Lower lobe of right lung (tissue), 2 donors: Measurements from ENCODE around the gene MAP10. TPM values are rescaled to one million over a fixed set of nuclear protein-coding genes. Genes with fewer than 3 reads are reported as not detected.

Source experiments
- ATAC-seq, 2 donors: fragments of 200-7000 bp; cut with Tn5 transposase; one replicate each; pipeline ENCODE4 v1.9.1; 2020 to 2022; ENCODE audit warnings: mild to moderate bottlenecking in 2 of 2, moderate library complexity in 2 of 2
- DNase-seq: peaks from one replicate; pipeline ENCODE4 v3.0.0-alpha.2; 2020
- H3K27ac ChIP-seq: fragments of 200-600 bp; one replicate; pipeline ENCODE4 v1.8.0; 2022
- H3K27me3 ChIP-seq: fragments of 200-600 bp; one replicate; pipeline ENCODE4 v1.8.0; 2022; ENCODE audit warnings: low read depth
- H3K36me3 ChIP-seq: fragments of 200-600 bp; one replicate; pipeline ENCODE4 v1.8.0; 2022; ENCODE audit warnings: mild to moderate bottlenecking
- H3K4me1 ChIP-seq: fragments of 200-600 bp; one replicate; pipeline ENCODE4 v1.8.0; 2022
- H3K4me3 ChIP-seq: fragments of 200-600 bp; one replicate; pipeline ENCODE4 v1.8.0; 2022; ENCODE audit warnings: mild to moderate bottlenecking
- H3K9me3 ChIP-seq: fragments of 200-600 bp; one replicate; pipeline ENCODE4 v1.8.0; 2022
- intact Hi-C: fragments of 100-400 bp; cut with DNase I; formaldehyde crosslinking; loops from one replicate; pipeline ENCODE4 v1.11.0; 2022
- total RNA-seq: library from RNA; stranded (reverse); fragmentation: NEBNext Ultra II Directional; extraction: Animal tissue kit (Norgen Biotek cat#: 25700); gene quantifications from one replicate; pipeline ENCODE4 v1.2.1, GENCODE V29; 2021
- TF ChIP-seq, protein P1 (sequence below): fragments of 200-600 bp; IDR thresholded peaks from one replicate; pipeline ENCODE4 v1.8.0; 2022; ENCODE audit warnings: antibody characterized with exemption, mild to moderate bottlenecking
- donor health status: DM: no; HTN: yes; CAD: no; lungs with severe emphysema.

MAP10 gene
- total RNA-seq, 1 donor from 2014 or later = 2.6 TPM

DNA sequence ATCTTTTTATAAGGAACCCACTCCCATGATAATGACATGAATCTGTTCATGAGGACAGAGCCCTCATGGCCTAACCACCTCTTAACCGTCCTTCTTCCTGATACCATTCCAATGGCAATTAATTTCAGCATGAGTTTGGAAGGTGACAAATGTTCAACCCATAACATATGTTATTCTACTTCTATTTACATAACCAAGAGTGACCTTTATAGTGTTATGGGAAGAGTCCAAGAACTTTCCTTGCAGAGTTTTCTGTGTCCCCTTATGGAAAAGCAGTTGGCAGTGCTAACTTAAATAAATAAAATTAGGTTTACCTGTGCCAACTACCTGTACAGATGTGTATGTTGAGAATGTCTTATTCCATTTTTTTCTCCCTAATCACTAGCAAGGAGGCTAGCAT is 11.1 kb downstream of the MAP10 start:
- intact Hi-C loops = no loop called here
- H3K4me1 ChIP-seq = no peaks in the 10 kb centered on the region
- no peak overlapping the region for H3K27ac ChIP-seq
- TF ChIP-seq, protein P1, sequence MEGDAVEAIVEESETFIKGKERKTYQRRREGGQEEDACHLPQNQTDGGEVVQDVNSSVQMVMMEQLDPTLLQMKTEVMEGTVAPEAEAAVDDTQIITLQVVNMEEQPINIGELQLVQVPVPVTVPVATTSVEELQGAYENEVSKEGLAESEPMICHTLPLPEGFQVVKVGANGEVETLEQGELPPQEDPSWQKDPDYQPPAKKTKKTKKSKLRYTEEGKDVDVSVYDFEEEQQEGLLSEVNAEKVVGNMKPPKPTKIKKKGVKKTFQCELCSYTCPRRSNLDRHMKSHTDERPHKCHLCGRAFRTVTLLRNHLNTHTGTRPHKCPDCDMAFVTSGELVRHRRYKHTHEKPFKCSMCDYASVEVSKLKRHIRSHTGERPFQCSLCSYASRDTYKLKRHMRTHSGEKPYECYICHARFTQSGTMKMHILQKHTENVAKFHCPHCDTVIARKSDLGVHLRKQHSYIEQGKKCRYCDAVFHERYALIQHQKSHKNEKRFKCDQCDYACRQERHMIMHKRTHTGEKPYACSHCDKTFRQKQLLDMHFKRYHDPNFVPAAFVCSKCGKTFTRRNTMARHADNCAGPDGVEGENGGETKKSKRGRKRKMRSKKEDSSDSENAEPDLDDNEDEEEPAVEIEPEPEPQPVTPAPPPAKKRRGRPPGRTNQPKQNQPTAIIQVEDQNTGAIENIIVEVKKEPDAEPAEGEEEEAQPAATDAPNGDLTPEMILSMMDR = no peak
- no peaks in the 10 kb centered on the region for H3K36me3 ChIP-seq
- H3K4me3 ChIP-seq = no peak overlapping the region
- H3K27me3 ChIP-seq = no peaks in the 10 kb centered on the region
- ATAC-seq = no peak
- no peak for DNase-seq
- H3K9me3 ChIP-seq = no peaks in the 10 kb centered on the region

DNA sequence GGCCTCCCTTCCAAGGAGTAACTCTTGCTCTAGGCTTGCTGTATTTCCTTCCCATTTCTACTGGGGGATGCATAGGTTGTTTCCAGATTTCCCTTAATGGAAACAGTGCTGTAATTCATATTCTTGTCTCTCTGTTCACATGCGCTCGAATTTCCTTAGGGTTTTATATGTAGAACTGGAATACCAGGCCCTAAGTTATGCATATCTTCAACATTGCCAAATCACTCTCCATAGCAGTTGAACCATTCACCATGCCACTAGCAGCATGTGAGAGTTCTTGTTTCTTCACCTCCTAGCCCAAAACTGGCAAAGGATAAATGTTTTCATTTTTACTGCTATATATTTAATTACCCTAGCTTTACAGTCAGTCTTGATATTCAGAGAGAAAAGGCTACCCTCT is 12.8 kb downstream of the MAP10 start:
- no peak overlapping the region for H3K4me3 ChIP-seq
- intact Hi-C loops = no loop called here
- no peaks in the 10 kb centered on the region for H3K4me1 ChIP-seq
- H3K27ac ChIP-seq = no peak overlapping the region
- DNase-seq (no peak), ATAC-seq (no peak)
- H3K27me3 ChIP-seq = no peaks in the 10 kb centered on the region
- H3K36me3 ChIP-seq = no peaks in the 10 kb centered on the region
- TF ChIP-seq, protein P1 = no peak
- H3K9me3 ChIP-seq = no peaks in the 10 kb centered on the region

DNA sequence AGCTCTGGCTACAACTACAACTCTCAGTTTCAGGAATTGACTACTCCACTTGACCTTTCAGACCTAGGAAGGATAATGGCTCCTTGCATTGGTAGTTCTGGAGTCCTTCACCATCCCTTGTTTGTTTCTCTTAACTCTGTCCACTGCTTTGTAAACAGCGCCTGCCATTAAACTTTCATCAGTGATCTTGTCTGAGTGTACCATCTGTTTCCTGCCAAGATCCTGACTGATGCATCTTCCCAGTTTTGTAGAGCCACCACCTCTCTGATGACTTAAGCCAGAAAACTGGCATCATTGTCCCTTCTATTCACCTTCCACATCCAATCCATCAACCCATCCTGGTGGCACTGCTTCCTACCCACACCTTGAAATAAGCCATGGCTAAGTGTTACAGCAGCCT is 15.2 kb downstream of the MAP10 start:
- intact Hi-C loops = no loop called here
- ATAC-seq (no peak), DNase-seq (no peak)
- Histone ChIP-seq H3K27ac (no peak overlapping the region), H3K4me3 (no peak overlapping the region), H3K4me1 (no peaks in the 10 kb centered on the region), H3K36me3 (no peaks in the 10 kb centered on the region), H3K9me3 (no peaks in the 10 kb centered on the region), H3K27me3 (no peaks in the 10 kb centered on the region)
- TF ChIP-seq, protein P1 = no peak

DNA sequence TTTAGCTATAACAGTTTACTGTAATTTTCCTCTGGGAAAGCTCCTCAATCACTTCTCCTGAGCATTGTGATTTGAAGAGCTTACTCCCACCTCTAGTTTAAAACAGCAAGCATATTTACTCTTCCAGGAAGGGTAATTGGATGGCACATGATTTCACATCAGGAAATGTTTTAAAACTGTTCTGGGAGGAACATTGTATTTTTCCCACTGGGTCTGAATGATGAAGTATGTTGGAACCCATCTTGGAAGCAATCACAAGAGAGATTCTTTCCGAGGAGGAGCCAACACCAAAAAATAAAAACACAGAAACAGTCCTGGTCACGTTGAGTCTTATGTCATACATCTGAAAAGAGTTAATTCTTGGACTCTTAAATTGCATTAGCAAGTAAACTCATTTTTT is 17.3 kb downstream of the MAP10 start:
- no peak overlapping the region for H3K27ac ChIP-seq

DNA sequence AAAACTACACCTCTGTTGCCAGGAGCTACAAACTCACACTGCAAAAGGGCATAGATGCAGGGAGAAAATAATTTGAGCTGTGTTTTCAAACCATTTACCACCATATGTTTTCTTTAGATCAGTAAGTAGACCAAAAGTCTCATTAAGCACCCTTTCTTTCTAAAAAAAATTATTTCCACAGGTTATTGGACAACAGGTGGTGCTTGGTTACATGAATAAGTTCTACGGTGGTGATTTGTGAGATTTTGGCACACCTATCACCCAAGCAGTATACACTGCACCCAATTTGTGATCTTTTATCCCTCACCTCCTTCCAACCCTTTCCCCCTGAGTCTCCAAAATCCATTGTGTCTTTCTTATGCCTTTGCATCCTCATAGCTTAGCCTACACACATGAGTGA is 21.1 kb downstream of the MAP10 start:
- Histone ChIP-seq H3K27ac (no peak overlapping the region), H3K27me3 (no peaks in the 10 kb centered on the region), H3K36me3 (no peaks in the 10 kb centered on the region), H3K9me3 (no peaks in the 10 kb centered on the region), H3K4me1 (no peaks in the 10 kb centered on the region), H3K4me3 (no peak overlapping the region)
- ATAC-seq = no peak
- intact Hi-C loops = no loop called here
- no peak for DNase-seq
- TF ChIP-seq, protein P1 = no peak

More for the DNA sequence above, 17.3 kb downstream of the MAP10 start:
- intact Hi-C loops = no loop called here
- no peak for ATAC-seq
- no peaks in the 10 kb centered on the region for H3K9me3 ChIP-seq
- H3K4me3 ChIP-seq = no peak overlapping the region
- no peaks in the 10 kb centered on the region for H3K36me3 ChIP-seq
- H3K27me3 ChIP-seq = no peaks in the 10 kb centered on the region
- H3K4me1 ChIP-seq = no peaks in the 10 kb centered on the region
- DNase-seq = no peak
- TF ChIP-seq, protein P1 = no peak

DNA sequence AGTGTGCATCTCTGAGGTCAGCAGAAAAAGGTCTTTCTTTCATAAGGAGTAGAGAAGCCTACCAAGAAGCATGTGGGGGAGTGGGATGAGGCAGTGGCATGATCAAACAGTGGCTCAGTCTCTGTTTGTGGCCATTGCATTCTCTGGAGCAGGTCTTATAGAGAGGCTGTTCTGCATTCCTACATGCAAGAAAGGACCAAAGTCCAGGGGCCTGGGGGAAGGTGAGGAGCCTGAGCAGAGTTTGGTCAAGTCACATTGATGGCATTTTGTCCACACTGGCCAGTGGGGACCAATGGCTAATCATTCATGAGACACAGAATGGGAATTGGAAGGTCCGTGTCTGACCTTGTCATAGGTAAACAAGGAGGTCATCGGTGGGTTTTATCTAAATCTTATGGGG is 25.4 kb downstream of the MAP10 start:
- TF ChIP-seq, protein P1 = no peak
- H3K4me3 ChIP-seq = no peak overlapping the region
- intact Hi-C loops = no loop called here
- no peaks in the 10 kb centered on the region for H3K36me3 ChIP-seq
- H3K27me3 ChIP-seq = no peaks in the 10 kb centered on the region
- ATAC-seq (no peak), DNase-seq (no peak)
- no peak overlapping the region for H3K27ac ChIP-seq
- no peaks in the 10 kb centered on the region for H3K4me1 ChIP-seq
- no peaks in the 10 kb centered on the region for H3K9me3 ChIP-seq
